HG03520 (cell line): ENCODE data around the gene MYO3B.
"Not testable (repeated sequence)": the region's sequence is repeated elsewhere in the genome, so short reads cannot be mapped to it uniquely, and the experiment has no call there.

Experiments
- ATAC-seq: cut with Tn5 transposase; IDR thresholded peaks from one replicate; pipeline ENCODE4 v1.9.1; 2021; ENCODE audit warnings: mild to moderate bottlenecking, moderate library complexity; ENCODE audit not compliant: unreplicated experiment

MYO3B gene

DNA sequence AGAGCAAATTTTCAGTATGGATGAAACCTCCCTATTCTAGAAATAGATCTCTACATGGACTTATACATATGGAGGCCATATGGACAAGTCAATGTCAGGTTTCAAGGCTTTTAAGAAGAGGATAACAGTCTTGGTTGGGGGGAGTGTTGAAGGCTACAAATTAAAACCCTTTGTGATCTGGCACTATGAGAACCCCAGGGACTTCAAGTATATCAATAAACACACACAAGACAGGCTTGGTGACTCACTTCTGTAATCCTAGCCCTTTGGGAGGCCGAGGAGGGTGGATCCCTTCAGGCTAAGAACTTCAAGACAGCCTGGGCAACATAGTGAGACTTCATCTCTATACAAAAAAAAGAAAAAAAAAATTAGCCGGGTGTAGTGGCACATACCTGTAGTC, 410.0 kb downstream of the MYO3B start:
- no peak for ATAC-seq

DNA sequence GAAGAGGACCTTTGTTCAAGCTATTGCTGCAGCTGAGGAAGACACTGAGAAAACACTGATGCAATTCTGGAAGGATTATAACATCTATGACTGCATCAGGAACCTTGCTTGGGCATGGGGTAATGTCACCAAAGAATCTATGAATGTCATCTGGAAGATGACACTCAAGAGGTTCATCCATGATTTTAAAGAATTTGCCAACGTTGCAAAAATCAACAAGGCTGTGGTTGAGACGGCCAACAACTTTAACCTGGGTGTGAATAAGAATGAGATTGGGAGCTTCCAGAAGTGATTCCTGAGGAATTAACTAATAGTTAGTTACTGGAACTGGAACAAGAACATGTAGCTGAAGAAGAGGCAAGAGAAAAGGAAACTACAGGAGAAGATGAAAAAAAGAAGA, 410.8 kb downstream of the MYO3B start:
- ATAC-seq, result no peak

- ATAC-seq, result no peak
Observed at GRCh38 chr2:170596576-170596975, 418.6 kb downstream of the MYO3B start.

DNA sequence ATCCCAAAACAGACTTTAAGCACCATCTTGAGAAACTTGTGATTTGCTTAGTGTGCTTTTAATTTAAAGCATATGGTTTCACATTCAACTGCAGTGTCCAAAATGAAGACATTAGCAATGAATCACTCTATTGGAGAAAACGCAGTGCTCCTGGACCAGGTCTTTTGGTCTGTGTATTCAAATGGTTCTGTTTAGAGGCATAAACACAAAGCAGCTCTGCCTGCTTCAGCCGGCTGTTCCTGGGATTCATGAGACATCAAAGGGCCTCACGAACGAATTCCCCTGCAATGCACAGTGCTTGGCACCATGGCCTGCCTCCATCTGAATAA, 420.1 kb downstream of the MYO3B start:
- no peak for ATAC-seq

DNA sequence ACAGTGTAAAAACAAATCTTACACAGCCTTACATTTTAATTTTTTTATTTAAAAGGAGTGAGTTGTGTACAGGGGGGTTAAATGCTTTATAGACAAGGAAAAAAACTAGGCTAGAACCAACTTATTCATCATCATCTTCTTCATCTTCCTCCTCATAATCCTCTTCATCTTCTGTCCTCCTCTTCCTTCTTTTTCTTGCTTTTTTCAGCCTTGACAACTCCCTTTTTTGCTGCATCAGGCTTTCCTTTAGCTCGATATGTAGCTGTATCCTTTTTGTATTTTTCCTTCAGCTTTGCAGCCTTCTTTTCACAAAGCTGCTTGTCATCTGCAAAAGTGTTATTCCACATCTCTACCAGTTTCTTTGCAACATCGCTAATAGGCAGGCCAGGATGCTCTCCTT, 423.5 kb downstream of the MYO3B start:
- ATAC-seq, result no peak

- ATAC-seq, result no peak
Observed at GRCh38 chr2:170605862-170606261, 427.9 kb downstream of the MYO3B start.

- ATAC-seq, result no peak
Observed at GRCh38 chr2:170607171-170607570, 429.2 kb downstream of the MYO3B start.

- no peak for ATAC-seq
Observed at GRCh38 chr2:170610615-170611014, 432.7 kb downstream of the MYO3B start.

DNA sequence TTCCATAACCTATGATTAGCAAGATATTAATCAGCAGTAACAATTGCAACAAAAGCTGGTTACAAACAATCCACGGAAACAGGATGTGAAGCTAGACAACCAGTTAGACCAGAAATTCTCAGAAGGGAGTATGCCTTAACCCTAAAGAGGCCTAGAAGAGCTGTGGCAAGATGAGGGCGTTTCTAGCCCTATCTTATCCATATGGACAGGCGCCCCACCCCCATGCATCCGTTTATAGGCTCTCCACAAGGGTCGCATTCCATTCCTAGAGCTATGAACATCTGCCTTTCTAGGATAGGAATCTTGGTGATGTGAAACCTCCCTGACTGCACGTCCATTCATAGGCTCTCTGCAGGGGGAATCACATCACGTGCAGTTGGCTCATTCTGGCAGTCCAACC, 441.0 kb downstream of the MYO3B start:
- ATAC-seq, result not testable (repeated sequence)

DNA sequence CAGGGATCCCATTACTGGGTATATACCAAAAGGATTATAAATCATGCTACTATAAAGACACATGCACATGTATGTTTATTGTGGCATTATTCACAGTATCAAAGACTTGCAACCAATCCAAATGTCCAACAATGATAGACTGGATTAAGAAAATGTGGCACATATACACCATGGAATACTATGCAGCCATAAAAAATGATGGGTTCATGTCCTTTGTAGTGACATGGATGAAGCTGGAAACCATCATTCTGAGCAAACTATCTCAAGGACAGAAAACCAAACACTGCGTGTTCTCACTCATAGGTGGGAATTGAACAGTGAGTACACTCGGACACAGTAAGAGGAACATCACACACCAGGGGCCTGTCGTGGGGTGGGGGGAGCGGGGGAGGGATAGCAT, 457.1 kb downstream of the MYO3B start:
- ATAC-seq, result not testable (repeated sequence)

DNA sequence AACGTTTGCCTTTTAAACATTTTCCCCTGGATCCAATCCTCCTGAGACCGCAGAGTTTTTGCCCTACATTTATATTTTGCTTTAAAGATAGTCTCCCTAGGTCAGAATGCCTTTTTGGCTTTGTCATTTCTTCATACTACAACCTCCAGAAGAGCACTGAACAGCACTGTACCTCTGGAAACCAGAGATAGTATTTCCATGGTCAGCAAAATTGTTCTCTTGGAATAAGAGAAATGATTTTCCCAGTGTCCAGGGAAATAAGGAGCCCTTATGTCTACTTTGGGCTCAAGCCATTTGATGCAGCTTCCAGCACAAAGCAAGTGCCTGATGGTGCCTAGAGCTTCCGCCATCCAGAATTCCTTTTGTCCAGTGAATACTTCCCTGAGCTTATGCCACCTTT, 461.7 kb downstream of the MYO3B start:
- no peak for ATAC-seq

DNA sequence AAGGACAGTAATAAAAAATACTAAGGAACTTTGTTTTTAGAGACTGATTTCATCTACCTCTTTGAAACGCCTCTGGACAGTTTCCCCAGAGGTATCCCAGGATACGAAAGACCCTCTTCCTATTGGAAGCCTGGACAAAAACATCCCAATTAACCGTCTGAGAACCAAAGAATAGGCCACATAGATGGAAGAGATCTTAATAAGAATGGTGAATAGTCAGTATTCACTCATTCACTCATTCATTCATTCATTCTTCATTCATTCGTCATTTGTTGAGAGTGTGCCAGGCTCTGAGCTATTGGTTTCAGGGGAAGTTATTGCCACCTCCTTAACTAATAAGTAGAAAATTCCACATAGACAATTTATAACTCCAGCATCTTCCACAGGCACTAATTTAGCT, 464.0 kb downstream of the MYO3B start:
- ATAC-seq, result no peak

- ATAC-seq, result no peak
Observed at GRCh38 chr2:170643346-170643745, 465.4 kb downstream of the MYO3B start.

GRCh38 chr2:170647741-170648436, 469.9 kb downstream of the MYO3B start:
- no peak for ATAC-seq

DNA sequence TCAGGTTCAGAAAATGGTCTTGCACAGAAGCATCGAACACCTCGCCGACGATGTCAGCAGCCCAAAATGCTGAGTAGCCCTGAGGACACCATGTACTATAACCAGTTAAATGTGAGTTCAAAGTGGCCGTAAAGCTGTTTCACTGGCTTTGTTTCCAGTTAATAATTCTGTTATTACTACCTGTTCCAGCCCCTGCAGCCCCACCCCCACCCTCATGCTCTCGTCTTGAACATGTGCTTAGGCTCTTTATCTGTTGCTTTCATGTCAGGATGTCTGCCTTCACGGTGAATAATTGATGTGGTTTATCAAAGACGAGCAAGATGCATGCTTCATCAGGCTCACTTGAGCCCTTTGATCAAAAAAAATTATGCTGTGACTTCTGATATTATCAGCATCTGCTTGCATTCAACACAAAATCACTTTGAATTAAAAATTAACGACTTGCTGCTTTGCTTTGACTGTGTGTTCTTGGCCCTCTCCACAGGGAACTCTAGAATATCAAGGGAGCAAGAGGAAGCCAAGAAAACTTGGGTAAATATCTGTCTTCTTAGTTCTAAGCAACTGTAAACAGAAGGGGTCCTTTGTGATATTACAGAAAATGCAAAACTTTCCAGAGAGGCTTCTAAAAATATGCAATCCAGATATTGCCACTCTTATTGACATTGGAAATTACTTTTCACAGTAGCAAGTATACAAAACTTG, 473.8 kb downstream of the MYO3B start:
- ATAC-seq, result no peak

DNA sequence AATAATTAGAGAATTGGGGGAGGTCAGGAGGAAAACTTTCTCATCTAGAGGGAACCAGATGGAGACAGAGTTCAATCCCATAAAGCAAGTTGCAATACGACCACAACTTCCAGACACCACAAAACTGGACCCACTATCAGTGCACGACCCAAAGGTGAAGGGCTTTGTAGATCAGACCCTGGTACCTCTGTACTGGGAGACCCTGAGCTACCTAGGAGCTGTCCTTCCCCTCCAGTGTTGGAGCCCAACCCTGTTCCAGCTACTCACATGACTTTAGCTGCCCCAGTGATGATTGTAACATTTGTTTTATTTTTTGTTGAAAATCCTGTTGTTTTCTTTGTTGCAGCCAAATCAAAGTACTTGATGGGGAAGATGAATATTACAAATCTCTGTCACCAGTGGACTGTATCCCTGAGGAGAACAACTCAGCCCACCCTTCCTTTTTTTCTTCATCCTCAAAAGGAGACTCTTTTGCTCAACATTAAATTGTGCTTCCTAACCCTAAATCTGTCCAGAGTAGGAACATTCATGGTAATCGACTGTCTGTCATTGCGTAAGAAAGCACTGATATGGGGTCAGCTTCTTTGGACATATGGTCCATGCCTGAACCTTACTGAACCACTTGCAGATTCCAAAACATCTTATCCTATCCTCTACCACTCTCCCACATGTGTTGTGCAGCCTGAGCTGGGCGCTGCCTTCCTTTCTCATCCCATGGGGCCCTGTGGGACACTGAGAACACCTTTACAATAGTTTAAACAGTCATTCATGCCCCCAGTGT, 474.9 kb downstream of the MYO3B start:
- no peak for ATAC-seq

DNA sequence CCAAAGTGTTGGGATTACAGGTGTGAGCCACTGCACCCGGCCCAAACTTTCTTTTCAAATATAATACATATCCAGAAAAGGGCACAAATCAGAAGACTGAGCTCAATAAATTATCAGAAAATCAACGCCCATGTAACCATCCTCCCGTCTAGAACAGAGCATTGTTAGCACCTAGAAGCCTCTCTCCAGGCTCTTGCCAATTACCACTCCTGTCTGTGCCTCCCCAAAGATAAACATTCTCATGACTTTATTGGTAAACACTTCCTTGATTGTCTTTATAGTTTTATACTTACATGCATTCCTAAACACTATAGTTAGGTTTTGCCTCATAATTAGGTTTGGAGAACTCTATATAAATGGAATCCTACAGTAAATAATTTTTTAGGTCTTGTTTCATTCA, 478.7 kb downstream of the MYO3B start:
- ATAC-seq, result no peak

DNA sequence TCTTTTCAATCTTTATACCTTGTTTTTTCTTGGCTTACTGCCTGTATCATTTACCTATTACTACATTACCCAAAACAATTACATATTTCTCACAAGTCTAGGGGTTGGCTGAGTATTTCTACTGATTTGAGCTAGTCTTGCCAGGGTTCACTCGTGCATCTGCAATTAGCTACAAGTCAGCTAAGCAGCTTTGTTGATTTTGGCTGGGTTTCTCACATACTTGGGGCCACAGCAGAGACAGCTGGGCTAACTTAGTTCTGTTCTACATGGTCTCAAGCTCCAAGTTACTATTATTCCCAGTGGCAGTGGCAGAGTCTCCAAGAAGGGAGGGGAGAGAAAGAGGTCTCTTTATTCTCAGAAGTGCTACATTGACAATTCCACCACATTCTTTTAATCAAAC, 482.5 kb downstream of the MYO3B start:
- ATAC-seq, result no peak

DNA sequence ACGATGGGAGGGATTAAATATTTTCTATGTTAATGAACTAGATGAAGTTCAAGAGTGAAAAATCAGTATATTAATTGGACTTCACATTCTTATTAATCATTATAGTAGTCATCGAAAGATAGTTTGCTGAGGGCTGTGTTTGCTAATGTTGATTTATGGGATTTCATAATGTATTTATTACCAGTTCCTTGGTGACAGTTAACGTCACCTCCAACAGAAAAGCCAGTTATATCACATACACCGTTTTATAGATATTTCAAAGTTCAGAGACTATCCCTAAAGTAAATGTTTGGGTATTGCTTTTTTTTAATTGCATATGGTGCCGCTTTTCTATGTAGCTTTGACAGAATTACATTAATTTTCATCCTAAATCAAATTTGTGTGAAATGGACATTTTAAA, 487.8 kb downstream of the MYO3B start:
- ATAC-seq, result no peak

- no peak for ATAC-seq
Observed at GRCh38 chr2:170669909-170670308, 492.0 kb downstream of the MYO3B start.

- no peak for ATAC-seq
Observed at GRCh38 chr2:170670651-170671050, 492.7 kb downstream of the MYO3B start.

GRCh38 chr2:170671079-170671478, 493.1 kb downstream of the MYO3B start:
- ATAC-seq, result no peak
